ENCODE results near the gene NLRP14.

The NLRP14 gene

GRCh38 chr11:7020183-7020917, at the start of gene NLRP14, which contains the start of gene ZNF214:
TSS of gene NLRP14 (plus strand) at chr11:7020479. CDS start at chr11:7038587, 18,108 bp downstream.
TSS of gene ZNF214 (minus strand) at chr11:7020346. CDS start at chr11:7002835, 17,511 bp downstream.
- peak; percentile 72 for DNase-seq

- DNase-seq: no peak
These were observed 40.9 kb upstream of the NLRP14 start for GRCh38 chr11:6979365-6979764.

GRCh38 chr11:6986487-6986886, 33.8 kb upstream of the NLRP14 start:
- no peak for DNase-seq

GRCh38 chr11:6988506-6988905, 31.8 kb upstream of the NLRP14 start:
- DNase-seq: no peak

GRCh38 chr11:6991227-6991626, 29.1 kb upstream of the NLRP14 start:
- no peak for DNase-seq

GRCh38 chr11:6992026-6992425, 28.3 kb upstream of the NLRP14 start:
- no peak for DNase-seq

DNA sequence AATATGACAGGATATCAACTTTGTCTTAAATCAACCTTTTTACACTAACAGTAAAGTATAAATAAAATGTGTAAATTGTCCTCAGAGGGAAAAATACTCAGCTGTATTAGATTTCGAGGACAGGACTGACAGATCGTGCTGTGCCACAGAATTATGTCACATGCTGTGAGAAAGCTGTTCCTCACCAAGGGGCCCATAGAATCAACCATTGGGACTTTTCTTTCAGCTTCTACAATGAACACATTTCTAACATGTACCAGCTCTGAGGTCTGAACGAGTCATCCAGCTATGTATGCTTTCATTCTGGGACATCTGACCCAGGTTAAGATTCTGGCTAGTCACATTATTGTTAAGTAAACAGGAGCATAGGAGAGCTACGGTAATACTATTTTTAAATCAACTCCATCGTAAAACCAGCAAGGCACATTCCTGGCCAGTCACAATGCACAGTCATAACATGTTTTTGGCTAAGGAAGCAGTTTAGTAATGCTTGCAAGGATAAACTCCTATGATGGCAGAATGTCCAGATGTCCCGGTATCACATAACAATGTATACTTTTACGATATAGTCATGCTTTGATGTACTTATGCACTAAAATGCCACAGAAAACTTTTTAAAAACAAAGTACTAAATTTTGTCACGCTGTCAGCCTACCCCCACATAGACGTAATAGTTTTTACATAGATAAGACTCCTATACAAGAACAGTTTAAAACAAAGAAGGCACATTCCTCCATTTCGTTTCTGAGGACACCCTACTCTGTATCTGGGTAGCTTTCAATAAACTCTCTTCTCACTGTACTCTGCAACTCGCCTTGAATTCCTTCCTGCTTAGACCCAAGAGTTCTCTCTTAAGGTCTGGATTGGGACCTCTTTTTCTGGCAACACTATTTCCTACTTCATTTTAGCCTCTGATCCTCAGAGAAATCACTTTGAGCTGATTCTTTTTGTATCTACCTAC, 27.5 kb upstream of the NLRP14 start:
- no peak for DNase-seq

DNA sequence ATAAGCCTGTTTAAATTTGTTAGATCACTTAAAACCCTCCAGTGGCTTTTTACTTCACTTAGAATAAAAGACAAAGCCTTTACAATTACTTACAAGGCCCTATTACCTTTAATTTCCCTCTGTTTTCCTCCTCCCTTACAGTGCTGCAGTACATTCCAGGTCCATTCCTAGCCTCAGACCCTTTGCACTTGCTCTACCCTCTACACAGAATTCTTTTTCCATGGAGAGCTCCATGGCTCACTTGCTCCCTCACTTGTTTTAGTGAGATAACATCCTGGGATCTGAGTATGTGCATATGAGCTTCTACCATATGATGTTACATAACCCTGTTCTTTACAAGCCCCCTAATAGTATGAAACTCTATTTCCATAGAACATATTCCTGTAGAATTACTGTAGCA, 24.6 kb upstream of the NLRP14 start:
- no peak for DNase-seq

DNA sequence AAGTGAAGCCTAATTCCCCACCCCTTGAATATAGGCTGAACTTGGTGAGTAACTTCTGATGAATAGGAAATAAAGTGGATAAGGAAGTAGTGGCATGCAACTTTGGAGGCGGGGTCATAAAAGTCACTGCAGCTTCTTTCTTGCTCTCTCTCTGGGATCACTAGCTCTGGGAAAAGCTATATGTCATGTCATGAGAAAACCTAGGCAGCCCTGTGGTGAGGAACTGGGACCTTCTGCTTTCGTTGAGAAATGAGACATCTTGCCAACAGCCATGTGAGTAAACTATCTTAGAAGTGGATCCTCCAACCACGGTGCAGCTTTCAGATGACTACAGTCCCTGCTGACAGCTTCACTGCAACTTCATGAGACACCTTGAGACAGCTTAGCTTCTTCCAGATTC, 15.8 kb upstream of the NLRP14 start:
- no peak for DNase-seq

GRCh38 chr11:7014118-7014517, 6.2 kb upstream of the NLRP14 start:
- no peak for DNase-seq

- DNase-seq: no peak
These were observed 4.3 kb upstream of the NLRP14 start for GRCh38 chr11:7016011-7016410.

GRCh38 chr11:7019500-7020182, 638 bp upstream of the NLRP14 start:
- no peak for DNase-seq

DNA sequence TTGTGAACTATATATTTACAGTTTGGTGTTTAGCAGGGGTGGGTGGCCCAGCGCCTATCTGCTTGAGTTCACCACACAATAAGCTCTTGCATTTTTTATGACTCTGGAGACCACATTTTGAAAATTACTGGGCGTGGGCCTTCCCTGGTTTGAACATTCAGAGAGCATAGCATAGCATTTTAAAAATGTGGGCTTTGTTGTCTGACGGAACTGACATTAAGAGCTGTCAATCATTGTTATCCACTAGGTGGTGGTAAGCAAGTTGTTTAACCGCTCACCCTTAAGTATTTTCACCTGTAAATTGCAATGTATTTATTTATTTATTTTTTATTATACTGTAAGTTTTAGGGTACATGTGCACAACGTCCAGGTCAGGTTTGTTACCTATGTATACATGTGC, 1.0 kb downstream of the NLRP14 start:
- DNase-seq: no peak

DNA sequence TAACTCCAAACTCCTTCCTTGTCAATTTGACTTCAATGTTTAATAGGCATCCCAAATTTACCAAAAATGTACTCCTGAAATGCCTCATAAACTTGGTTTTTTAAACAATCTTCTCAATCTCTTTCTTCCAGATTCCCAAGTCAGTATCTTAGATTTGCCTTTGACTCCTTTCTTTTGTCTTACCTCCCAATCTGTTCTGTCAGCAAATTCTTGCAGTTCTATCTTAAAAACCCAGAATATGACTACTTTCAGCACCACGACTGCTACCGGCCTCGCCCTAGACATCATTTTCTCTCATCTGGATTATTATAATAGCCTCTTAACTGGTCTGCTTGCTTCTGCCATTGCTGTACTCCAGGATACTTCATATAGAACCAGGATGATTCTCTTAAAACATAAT, 7.9 kb downstream of the NLRP14 start:
- DNase-seq: no peak

DNA sequence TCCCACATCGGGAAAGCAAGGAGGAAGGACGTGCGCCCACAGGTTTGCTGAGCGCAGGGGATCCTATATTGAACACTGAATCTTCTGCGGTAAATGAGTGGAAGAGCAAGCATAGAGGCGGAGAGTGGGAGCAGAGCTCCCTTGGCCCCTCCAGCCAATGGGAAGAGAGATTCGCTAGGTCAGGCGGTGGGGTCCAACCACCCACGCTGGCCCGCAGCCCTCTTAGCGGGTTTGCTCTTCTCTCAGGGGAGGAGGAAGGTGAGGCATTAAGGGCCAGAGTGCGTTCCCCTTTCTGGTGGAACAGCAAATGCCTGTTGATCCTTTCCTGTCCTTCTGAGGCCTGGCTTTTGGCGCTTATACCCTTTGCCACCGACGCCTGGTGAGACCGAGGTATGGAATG, 10.6 kb downstream of the NLRP14 start:
- DNase-seq: no peak

- no peak for DNase-seq
These were observed 11.2 kb downstream of the NLRP14 start for GRCh38 chr11:7031471-7031871.

DNA sequence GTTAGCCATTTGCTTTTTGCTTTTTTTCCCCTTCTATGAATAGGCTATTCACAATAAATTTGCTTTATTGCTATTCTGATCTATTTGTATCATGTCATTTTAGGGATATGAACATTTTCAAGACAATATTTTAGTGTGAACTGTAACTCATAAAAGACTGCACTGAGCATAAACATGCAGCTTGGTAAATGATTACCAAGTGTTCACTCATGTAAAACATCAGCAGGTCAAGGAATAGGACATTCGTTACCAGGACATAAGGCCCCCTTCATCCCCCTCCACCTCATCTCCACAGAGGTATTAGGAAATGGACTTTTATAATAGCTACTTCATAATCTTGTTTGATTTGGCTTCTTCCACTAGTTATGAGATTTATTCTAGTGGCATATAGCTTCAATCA, 12.4 kb downstream of the NLRP14 start:
- no peak for DNase-seq

GRCh38 chr11:7034019-7034418, 13.7 kb downstream of the NLRP14 start:
- no peak for DNase-seq

GRCh38 chr11:7046474-7047175, 26.3 kb downstream of the NLRP14 start:
- no peak for DNase-seq

GRCh38 chr11:7050191-7050590, 29.9 kb downstream of the NLRP14 start:
- DNase-seq: no peak

DNA sequence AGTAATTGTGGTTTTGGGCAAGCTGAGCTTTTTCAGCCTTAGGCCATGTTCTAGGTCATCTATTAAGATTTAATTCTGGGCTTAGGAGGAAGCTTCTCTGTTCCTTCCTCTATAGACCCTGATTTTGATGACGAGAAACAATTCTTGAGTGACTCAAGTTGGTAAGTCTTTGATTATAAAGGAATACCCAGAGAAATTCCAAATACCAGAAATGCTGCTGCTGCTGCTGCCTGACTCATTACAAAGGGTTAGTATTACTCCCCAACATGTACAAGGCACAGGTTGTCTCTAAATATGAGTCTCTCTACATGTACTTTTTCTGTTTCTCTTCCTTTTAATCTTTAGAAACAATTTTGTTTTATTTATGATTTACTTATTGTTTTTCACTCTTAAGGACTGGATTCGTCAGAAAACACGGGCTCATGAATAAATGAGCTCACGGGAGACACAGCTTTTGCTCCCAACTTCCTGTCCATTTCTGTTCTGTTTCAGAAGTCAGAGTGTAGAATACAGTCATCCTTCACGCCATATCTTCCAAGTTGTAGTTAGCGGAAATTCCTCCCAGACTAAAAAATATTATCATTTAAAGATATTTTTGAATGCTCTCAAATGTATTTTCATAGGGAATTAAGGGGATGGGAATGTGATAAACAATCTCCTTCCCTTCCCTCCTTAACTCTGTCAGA, 36.7 kb downstream of the NLRP14 start:
- DNase-seq: no peak

DNA sequence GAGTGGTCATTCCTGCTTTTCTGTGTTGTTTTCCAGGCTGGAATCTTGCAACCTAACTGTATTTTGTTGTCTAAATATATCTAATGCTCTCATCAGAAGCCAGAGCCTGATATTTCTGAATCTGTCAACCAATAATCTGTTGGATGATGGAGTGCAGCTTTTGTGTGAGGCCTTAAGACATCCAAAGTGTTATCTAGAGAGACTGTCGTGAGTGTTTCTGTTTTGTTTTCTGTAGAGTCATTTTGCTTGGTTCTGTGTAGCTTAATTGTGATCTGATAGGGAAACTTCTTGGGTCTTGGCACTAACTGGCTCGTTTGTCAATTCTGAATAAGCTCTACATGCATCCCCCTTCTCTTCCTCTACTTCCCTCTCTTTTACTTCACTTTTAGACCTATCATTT, 37.4 kb downstream of the NLRP14 start:
- no peak for DNase-seq
